B cell (primary cell): ENCODE measurements around the gene CCDC187. TPM values are rescaled to one million over a fixed set of nuclear protein-coding genes. Genes with fewer than 3 reads are reported as not detected.
"Not testable (repeated sequence)": the region's sequence is repeated elsewhere in the genome, so short reads cannot be mapped to it uniquely, and the experiment has no call there.

Experiments
- ATAC-seq: fragments of 200-7000 bp; cut with Tn5 transposase; one replicate; pipeline ENCODE4 v1.10.0; 2021; ENCODE audit warnings: low read depth, mild to moderate bottlenecking, moderate number of reproducible peaks, moderate library complexity
- CTCF ChIA-PET: fragments of 350-600 bp; sonication (Branson Sonifier 250); formaldehyde crosslinking; loops from one replicate; lab custom pipeline; 2021; ENCODE audit warnings: antibody characterized with exemption, inconsistent platforms; lab: Charles Lee
- POLR2A ChIA-PET: fragments of 350-600 bp; sonication (Branson Sonifier 250); formaldehyde crosslinking; loops from one replicate; lab custom pipeline; 2021; ENCODE audit warnings: antibody characterized with exemption; lab: Charles Lee
- DNase-seq: peaks from one replicate; pipeline ENCODE4 v3.0.0; 2013
- H2AFZ ChIP-seq: 2 replicates; pipeline ENCODE4 v1.6.1; 2012; ENCODE audit warnings: mild to moderate bottlenecking, low read depth, low read length; ENCODE audit not compliant: insufficient read depth, poor library complexity, severe bottlenecking
- H3K27ac ChIP-seq, 2 donors: 1 replicate in 1 of 2; 2 replicates in 1 of 2; pipeline ENCODE4 v1.5.1; 2012 to 2013; ENCODE audit warnings: low read length in 2 of 2, mild to moderate bottlenecking in 2 of 2, moderate library complexity in 1 of 2
- H3K27me3 ChIP-seq, 4 experiments: fragments of 200-600 bp in 1 of 4; sonication (generic) in 1 of 4; replicated peaks in 1 of 4; 1 replicate in 2 of 4; 2 replicates in 2 of 4; pipeline versions ENCODE4 v1.6.1 to v1.7.0; 2013 to 2016; ENCODE audit warnings: low read length in 3 of 4, mild to moderate bottlenecking in 2 of 4, mixed read lengths in 1 of 4, moderate library complexity in 1 of 4; ENCODE audit not compliant: insufficient read depth in 4 of 4, control insufficient read depth in 3 of 4; ENCODE audit errors: control extremely low read depth in 1 of 4
- H3K36me3 ChIP-seq, 2 experiments: replicated peaks in 1 of 2; 1 replicate in 1 of 2; 2 replicates in 1 of 2; pipeline versions ENCODE4 v1.6.1 to v1.7.1; 2013; ENCODE audit warnings: low read length in 1 of 2; ENCODE audit not compliant: insufficient read depth in 2 of 2, control insufficient read depth in 1 of 2; ENCODE audit errors: control extremely low read depth in 1 of 2, extremely low read depth in 1 of 2
- H3K4me1 ChIP-seq, 2 donors: fragments of 200-600 bp in 1 of 2; sonication (generic) in 1 of 2; 1 replicate in 1 of 2; 2 replicates in 1 of 2; pipeline versions ENCODE4 v1.5.1 to v1.6.1; 2013 to 2017; ENCODE audit warnings: low read length in 2 of 2; ENCODE audit not compliant: control insufficient read depth in 2 of 2, insufficient read depth in 2 of 2
- H3K4me2 ChIP-seq: replicated peaks from 2 replicates; pipeline ENCODE3; 2012; ENCODE audit warnings: mild to moderate bottlenecking, low read depth, low read length; ENCODE audit not compliant: poor library complexity, severe bottlenecking
- H3K4me3 ChIP-seq, 5 experiments: fragments of 200-600 bp in 1 of 5; sonication (generic) in 1 of 5; 1 replicate in 3 of 5; 2 replicates in 2 of 5; pipeline versions ENCODE4 v1.5.1 to v1.7.0; 2011 to 2016; ENCODE audit warnings: low read length in 4 of 5, mild to moderate bottlenecking in 4 of 5, low read depth in 2 of 5, control low read depth in 1 of 5, moderate library complexity in 1 of 5; ENCODE audit not compliant: insufficient read depth in 1 of 5; ENCODE audit errors: control extremely low read depth in 1 of 5, extremely low read depth in 1 of 5
- H3K79me2 ChIP-seq: fragments of 200-600 bp; sonication (generic); one replicate; pipeline ENCODE4 v1.6.0; 2016; ENCODE audit warnings: low read length; ENCODE audit not compliant: control insufficient read depth, insufficient read depth
- H3K9ac ChIP-seq: fragments of 200-600 bp; sonication (generic); 2 replicates; pipeline ENCODE4 v1.6.1; 2017; ENCODE audit warnings: mild to moderate bottlenecking, low read length, moderate library complexity
- H3K9me3 ChIP-seq, 3 donors: one replicate each; pipeline versions ENCODE4 v1.6.1 to v1.7.1; 2013; ENCODE audit warnings: low read length in 2 of 3; ENCODE audit not compliant: control insufficient read depth in 2 of 3, insufficient read depth in 1 of 3; ENCODE audit errors: control extremely low read depth in 1 of 3
- H4K20me1 ChIP-seq: 2 replicates; pipeline ENCODE4 v1.6.0; 2012; ENCODE audit warnings: mild to moderate bottlenecking, low read length; ENCODE audit not compliant: insufficient read depth, control insufficient read depth, poor library complexity, severe bottlenecking
- H3K27ac Mint-ChIP-seq: one replicate; pipeline ENCODE4 v1.8.0; 2021; ENCODE audit warnings: mixed read lengths
- H3K27me3 Mint-ChIP-seq: one replicate; pipeline ENCODE4 v1.8.0; 2021; ENCODE audit warnings: mixed read lengths
- H3K4me1 Mint-ChIP-seq: one replicate; pipeline ENCODE4 v1.8.0; 2021; ENCODE audit warnings: mixed read lengths
- H3K4me3 Mint-ChIP-seq: one replicate; pipeline ENCODE4 v1.8.0; 2021; ENCODE audit warnings: mixed read lengths
- H3K9me3 Mint-ChIP-seq: one replicate; pipeline ENCODE4 v1.8.0; 2022; ENCODE audit warnings: mixed read lengths; ENCODE audit not compliant: insufficient read depth
- EZH2 ChIP-seq: IDR thresholded peaks from 2 replicates; pipeline ENCODE4 v1.6.1; 2012; ENCODE audit warnings: borderline replicate concordance, low read depth, mild to moderate bottlenecking, moderate library complexity, low read length; ENCODE audit not compliant: insufficient read depth, poor library complexity, severe bottlenecking
- WGBS: methylation state at CpG from one replicate; pipeline ENCODE4 v1.1.5; 2013; ENCODE audit warnings: missing lambda C conversion rate; ENCODE audit not compliant: insufficient coverage; 5-methylcytosine and 5-hydroxymethylcytosine counted together
- intact Hi-C: fragments of 100-400 bp; cut with micrococcal nuclease; formaldehyde crosslinking; loops from one replicate; pipeline ENCODE4 v1.10.0; 2022
- polyA plus RNA-seq: library from polyadenylated mRNA; depleted of rRNA; stranded (reverse); fragments of >200 nt; gene quantifications from 2 replicates; pipeline ENCODE4 v1.2.3, GENCODE V29; 2012
- total RNA-seq, 2 donors: library from RNA; stranded (reverse); fragments of 120-200 nt in 1 of 2; gene quantifications; 1 replicate in 1 of 2; 2 replicates in 1 of 2; pipeline versions ENCODE4 v1.2.3 to v1.2.4, GENCODE V29; 2013 to 2022
- TF ChIP-seq, protein P1 (sequence below): fragments of 200-600 bp; IDR thresholded peaks from one replicate; pipeline ENCODE4 v1.8.0; 2022; ENCODE audit warnings: antibody characterized with exemption, mild to moderate bottlenecking

The CCDC187 gene
- total and polyA plus RNA-seq, 2 donors (not counting 1 experiment from before 2014, with no cell fraction given): 1.5 to 7.6 TPM

DNA sequence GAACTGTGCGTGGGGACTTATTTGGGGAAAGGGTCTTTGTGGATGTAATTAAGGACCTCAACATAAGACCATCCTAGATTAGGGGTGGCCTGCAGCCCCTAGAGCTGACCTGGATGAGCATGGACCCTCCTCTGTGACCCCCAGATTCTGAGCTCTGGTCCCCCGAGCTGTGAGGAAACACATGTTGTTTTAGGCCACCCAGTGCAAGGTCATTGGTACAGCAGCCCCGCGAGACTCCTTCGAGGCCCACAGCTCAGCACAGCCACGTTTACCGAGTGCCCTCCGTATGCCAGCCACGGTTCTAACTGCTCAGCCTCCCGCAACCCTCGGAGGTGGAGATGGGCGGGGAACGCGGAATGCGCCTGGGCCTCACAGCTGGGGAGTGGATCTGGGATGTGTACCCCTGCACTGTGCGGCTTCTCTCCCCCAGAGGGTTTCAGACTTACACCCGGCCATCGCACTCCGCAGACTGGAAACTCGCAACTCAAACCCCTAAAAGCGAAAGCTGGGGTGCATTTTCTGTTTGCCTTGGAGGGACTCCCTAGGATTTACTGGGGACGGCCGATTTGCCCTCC lies 18.9 kb upstream of the CCDC187 start:
- intact Hi-C loops: no loop called here
- CTCF ChIA-PET: no interaction called here
- H3K4me3 Mint-ChIP-seq: no peak overlapping the region

DNA sequence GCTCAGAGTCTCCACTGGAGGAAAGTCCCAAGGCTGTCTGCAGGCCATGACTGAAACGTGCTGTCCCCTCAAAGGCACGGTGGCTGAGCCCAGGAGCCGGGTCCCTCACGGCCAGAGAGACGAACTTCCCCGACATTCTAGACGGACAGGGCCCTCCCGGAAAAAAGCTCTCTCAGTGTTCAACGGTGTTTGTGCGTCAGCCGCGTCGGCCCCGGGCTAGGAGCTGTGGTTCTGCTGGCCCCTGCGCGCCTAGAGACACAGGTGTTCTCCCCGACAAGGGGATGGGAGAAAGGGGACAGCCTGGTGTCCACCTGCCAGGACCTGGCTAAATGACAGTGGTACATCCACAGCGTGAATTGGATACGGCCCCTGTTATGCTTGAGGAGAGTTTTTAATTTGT lies 17.7 kb upstream of the CCDC187 start:
- peaks cover 0 to 3% (median 0%) of the 10 kb centered on the region in 3 donors for H3K9me3 ChIP-seq
- ATAC-seq: no peak
- no peaks in the 10 kb centered on the region for H3K36me3 ChIP-seq
- Mint-ChIP-seq H3K9me3 (no peaks in the 10 kb centered on the region), H3K27ac (no peak overlapping the region), H3K4me3 (no peak overlapping the region), H3K27me3 (peaks cover 9% of the 10 kb centered on the region), H3K4me1 (peaks cover 15% of the 10 kb centered on the region)
- no peak overlapping the region for H3K4me3 ChIP-seq
- peaks cover 0 to 19% (median 5%) of the 10 kb centered on the region in 4 experiments for H3K27me3 ChIP-seq
- H3K9ac ChIP-seq: no peak overlapping the region
- DNase-seq: no peak
- no peaks in the 10 kb centered on the region for H3K79me2 ChIP-seq
- ChIA-PET CTCF (no interaction called here), POLR2A (no interaction called here)
- H3K27ac ChIP-seq: no peak overlapping the region
- no peak overlapping the region for H2AFZ ChIP-seq
- no peak overlapping the region for H3K4me2 ChIP-seq
- TF ChIP-seq, protein P1, sequence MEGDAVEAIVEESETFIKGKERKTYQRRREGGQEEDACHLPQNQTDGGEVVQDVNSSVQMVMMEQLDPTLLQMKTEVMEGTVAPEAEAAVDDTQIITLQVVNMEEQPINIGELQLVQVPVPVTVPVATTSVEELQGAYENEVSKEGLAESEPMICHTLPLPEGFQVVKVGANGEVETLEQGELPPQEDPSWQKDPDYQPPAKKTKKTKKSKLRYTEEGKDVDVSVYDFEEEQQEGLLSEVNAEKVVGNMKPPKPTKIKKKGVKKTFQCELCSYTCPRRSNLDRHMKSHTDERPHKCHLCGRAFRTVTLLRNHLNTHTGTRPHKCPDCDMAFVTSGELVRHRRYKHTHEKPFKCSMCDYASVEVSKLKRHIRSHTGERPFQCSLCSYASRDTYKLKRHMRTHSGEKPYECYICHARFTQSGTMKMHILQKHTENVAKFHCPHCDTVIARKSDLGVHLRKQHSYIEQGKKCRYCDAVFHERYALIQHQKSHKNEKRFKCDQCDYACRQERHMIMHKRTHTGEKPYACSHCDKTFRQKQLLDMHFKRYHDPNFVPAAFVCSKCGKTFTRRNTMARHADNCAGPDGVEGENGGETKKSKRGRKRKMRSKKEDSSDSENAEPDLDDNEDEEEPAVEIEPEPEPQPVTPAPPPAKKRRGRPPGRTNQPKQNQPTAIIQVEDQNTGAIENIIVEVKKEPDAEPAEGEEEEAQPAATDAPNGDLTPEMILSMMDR: no peak
- no peak for TF ChIP-seq EZH2
- 92% methylated on average over 17 of the region's 19 CpGs for WGBS
- no peaks in the 10 kb centered on the region for H4K20me1 ChIP-seq
- peaks cover 19 to 31% of the 10 kb centered on the region in 2 donors for H3K4me1 ChIP-seq
- intact Hi-C loops: no loop called here

More for the DNA sequence above, 18.9 kb upstream of the CCDC187 start:
- no peaks in the 10 kb centered on the region for H3K36me3 ChIP-seq
- Mint-ChIP-seq H3K9me3 (no peaks in the 10 kb centered on the region), H3K27ac (no peak overlapping the region), H3K4me1 (peaks cover 9% of the 10 kb centered on the region), H3K27me3 (peaks cover 4% of the 10 kb centered on the region)
- peaks cover 20 to 32% of the 10 kb centered on the region in 2 donors for H3K4me1 ChIP-seq
- no peaks in the 10 kb centered on the region for H3K79me2 ChIP-seq
- no peak overlapping the region for H3K9ac ChIP-seq
- ATAC-seq: no peak
- TF ChIP-seq, protein P1: no peak
- no peak for TF ChIP-seq EZH2
- no peak overlapping the region for H3K4me2 ChIP-seq
- H4K20me1 ChIP-seq: no peaks in the 10 kb centered on the region
- no peak overlapping the region for H3K4me3 ChIP-seq
- POLR2A ChIA-PET: interaction anchor here (1.5 kb wide), 1 partner anchor 11 kb away, joined by 5 read pairs; no protein-coding TSS in a partner anchor
- H3K9me3 ChIP-seq: no peaks in the 10 kb centered on the region
- 69% methylated on average over 22 of the region's 23 CpGs for WGBS
- H3K27ac ChIP-seq: no peak overlapping the region
- no peak for DNase-seq
- H2AFZ ChIP-seq: no peak overlapping the region
- peaks cover 0 to 22% (median 5%) of the 10 kb centered on the region in 4 experiments for H3K27me3 ChIP-seq

DNA sequence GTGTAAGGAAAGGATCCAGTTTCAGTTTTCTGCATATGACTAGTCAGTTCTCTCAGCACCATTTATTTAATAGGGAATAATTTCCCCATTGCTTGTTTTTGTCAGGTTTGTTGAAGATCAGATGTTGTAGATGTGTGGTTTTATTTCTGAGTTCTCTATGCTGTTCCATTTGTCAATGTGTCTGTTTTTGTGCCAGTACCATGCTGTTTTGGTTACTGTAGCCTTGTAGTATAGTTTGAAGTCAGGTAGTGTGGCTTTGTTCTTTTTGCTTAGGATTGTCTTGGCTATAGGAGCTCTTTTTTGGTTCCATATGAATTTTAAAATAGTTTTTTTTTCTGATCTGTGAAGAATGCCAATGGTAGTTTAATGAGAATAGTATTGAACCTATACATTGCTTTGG lies 17.1 kb upstream of the CCDC187 start:
- POLR2A ChIA-PET, H3K9me3 Mint-ChIP-seq, H3K4me2 ChIP-seq: not testable (repeated sequence)

More for the DNA sequence above, 17.1 kb upstream of the CCDC187 start:
- H3K4me3 Mint-ChIP-seq, H2AFZ ChIP-seq, ATAC-seq, H3K4me3 ChIP-seq, H4K20me1 ChIP-seq, CTCF ChIA-PET, H3K79me2 ChIP-seq, H3K9ac ChIP-seq, H3K27ac ChIP-seq, H3K36me3 ChIP-seq, H3K9me3 ChIP-seq, DNase-seq, intact Hi-C loops, H3K27ac Mint-ChIP-seq: not testable (repeated sequence)
- peaks cover 15% of the 10 kb centered on the region for H3K27me3 Mint-ChIP-seq
- H3K4me1 Mint-ChIP-seq: peaks cover 16% of the 10 kb centered on the region
- Histone ChIP-seq H3K27me3 (peaks cover 0 to 13% (median 2%) of the 10 kb centered on the region in 4 experiments), H3K4me1 (peaks cover 14 to 26% of the 10 kb centered on the region in 2 donors)
